CD4-positive, alpha-beta T cell treated with Interleukin-21 for 1 hour (primary cell): Measurements from ENCODE around the gene USH2A.

Experiments used
- DNase-seq: peaks from one replicate; pipeline ENCODE4 v3.0.0-alpha.2; 2020

Gene USH2A

GRCh38 chr1:215905493-215906115 lies 517.6 kb downstream of the USH2A start:
- DNase-seq = no peak

GRCh38 chr1:215900684-215901083 lies 522.6 kb downstream of the USH2A start:
- DNase-seq = no peak

GRCh38 chr1:215899901-215900300 lies 523.3 kb downstream of the USH2A start:
- DNase-seq = no peak

- no peak for DNase-seq
These were observed 527.4 kb downstream of the USH2A start for GRCh38 chr1:215895893-215896292.

GRCh38 chr1:215895276-215895675 lies 528.0 kb downstream of the USH2A start:
- no peak for DNase-seq

GRCh38 chr1:215894617-215895016 lies 528.6 kb downstream of the USH2A start:
- DNase-seq = no peak

GRCh38 chr1:215891266-215892057 lies 531.8 kb downstream of the USH2A start:
- DNase-seq = no peak

GRCh38 chr1:215890438-215890837 lies 532.8 kb downstream of the USH2A start:
- no peak for DNase-seq

GRCh38 chr1:215889871-215890270 lies 533.4 kb downstream of the USH2A start:
- no peak for DNase-seq

- DNase-seq = no peak
These were observed 535.1 kb downstream of the USH2A start for GRCh38 chr1:215888159-215888558.

- DNase-seq = no peak
These were observed 535.6 kb downstream of the USH2A start for GRCh38 chr1:215887627-215888026.

GRCh38 chr1:215883004-215883403 lies 540.2 kb downstream of the USH2A start:
- no peak for DNase-seq

GRCh38 chr1:215878843-215879242 lies 544.4 kb downstream of the USH2A start:
- no peak for DNase-seq

GRCh38 chr1:215878128-215878527 lies 545.1 kb downstream of the USH2A start:
- no peak for DNase-seq

- no peak for DNase-seq
These were observed 545.7 kb downstream of the USH2A start for GRCh38 chr1:215877452-215877951.

- DNase-seq = no peak
These were observed 547.5 kb downstream of the USH2A start for GRCh38 chr1:215875712-215876111.

- no peak for DNase-seq
These were observed 548.0 kb downstream of the USH2A start for GRCh38 chr1:215875236-215875635.

- no peak for DNase-seq
These were observed 550.6 kb downstream of the USH2A start for GRCh38 chr1:215872658-215873057.

- no peak for DNase-seq
These were observed 554.7 kb downstream of the USH2A start for GRCh38 chr1:215868500-215868899.

- DNase-seq = no peak
These were observed 558.2 kb downstream of the USH2A start for GRCh38 chr1:215865060-215865459.

- DNase-seq = no peak
These were observed 559.5 kb downstream of the USH2A start for GRCh38 chr1:215863796-215864195.

GRCh38 chr1:215860833-215861232 lies 562.4 kb downstream of the USH2A start:
- no peak for DNase-seq

GRCh38 chr1:215857317-215857716 lies 565.9 kb downstream of the USH2A start:
- no peak for DNase-seq

GRCh38 chr1:215845234-215845891 lies 577.9 kb downstream of the USH2A start:
- no peak for DNase-seq
